Stimulated activated CD8-positive, alpha-beta memory T cell treated with anti-CD3 and anti-CD28 coated beads, Interleukin-12 subunit alpha, Interleukin-12 subunit beta, amount 100 ng/mL, for 24 hours (primary cell): Measurements from ENCODE around the gene ZDHHC17.

Source experiments
- DNase-seq: peaks from one replicate; pipeline ENCODE4 v3.0.0-alpha.2; 2020; ENCODE audit errors: extremely low read depth

The ZDHHC17 gene

DNA sequence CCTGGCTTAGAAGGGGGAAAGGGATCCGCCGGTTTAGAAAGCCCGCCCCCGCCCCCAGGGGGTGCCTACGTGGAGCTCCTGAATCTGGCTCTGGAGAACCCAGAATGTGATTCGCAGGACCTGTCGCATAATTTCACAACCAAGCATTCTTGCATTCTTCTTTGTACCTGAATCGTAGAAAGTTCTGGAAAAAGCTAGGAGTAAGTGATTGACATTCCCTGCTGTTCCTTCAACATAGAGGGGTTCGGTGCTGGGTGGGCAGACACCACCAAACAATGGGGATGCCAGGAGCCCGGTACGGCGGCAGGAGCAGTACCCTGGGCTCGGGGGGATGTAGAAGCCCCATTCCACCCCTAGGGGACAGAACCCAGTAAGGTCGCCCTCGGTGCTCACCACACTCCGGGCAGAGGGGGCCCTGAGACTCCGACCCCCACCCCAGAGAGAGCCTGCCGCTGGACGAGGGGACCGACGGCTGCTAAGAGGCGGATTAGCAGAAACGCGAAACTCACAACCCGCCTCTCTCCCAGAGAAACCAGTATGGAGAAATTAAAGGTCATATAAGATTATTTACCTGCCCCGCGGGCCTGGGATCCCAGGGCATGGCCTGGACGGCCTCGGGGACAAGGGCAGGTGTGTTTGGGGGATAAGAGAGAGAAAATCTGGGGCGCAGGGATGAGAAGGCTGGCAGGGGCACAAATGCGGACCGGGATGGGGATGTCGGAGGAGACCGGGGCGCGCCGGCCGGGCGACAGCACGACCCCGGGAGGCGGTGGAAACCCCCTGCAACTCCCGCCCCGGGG is 114.4 kb downstream of the ZDHHC17 start:
- DNase-seq, result no peak

DNA sequence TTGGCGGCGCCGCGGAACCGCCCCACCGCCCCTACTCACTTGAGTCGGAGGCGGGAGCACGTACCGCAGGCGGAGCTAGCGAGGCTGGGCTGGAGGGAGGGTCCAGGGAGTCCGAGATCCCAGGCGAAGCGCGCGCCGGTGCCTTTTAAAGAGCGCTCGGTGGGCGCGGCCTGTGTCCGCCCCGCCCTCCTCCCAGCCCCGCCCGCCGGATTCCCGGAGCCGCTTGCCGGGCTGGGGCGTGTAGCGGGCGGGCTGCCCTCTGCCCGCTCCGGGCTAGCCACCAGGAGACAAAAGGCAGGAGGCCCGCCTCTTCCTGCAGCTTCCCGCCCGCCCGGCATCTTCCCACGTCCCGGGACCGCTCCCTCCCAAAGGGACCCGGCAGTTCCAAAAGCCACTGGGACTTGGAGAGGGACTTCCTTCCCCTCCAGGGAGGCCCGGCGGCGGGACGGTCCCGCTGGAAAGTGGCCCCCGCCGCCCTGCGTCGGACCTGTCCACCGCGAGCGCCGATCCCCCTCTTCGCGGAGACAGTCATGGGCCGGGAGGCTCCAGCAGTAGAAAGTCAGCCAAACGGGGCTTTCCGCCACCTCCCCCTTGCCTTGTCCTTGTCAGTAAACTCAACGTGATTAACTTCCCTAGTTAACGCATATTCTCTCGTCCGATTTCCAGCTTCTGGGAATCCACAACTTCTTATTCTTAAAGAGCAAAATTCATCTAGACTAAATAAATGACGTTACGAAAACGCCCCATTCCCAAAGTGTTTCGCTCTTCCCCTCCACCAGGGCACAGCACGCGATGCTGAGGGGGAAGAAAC is 115.2 kb downstream of the ZDHHC17 start, which contains the start of gene CSRP2:
Gene CSRP2 (minus strand): TSS at position 121 of the 811 bp plus-strand sequence. CDS start 12,759 bp downstream, outside the sequence.
- DNase-seq, result peak; percentile 8

DNA sequence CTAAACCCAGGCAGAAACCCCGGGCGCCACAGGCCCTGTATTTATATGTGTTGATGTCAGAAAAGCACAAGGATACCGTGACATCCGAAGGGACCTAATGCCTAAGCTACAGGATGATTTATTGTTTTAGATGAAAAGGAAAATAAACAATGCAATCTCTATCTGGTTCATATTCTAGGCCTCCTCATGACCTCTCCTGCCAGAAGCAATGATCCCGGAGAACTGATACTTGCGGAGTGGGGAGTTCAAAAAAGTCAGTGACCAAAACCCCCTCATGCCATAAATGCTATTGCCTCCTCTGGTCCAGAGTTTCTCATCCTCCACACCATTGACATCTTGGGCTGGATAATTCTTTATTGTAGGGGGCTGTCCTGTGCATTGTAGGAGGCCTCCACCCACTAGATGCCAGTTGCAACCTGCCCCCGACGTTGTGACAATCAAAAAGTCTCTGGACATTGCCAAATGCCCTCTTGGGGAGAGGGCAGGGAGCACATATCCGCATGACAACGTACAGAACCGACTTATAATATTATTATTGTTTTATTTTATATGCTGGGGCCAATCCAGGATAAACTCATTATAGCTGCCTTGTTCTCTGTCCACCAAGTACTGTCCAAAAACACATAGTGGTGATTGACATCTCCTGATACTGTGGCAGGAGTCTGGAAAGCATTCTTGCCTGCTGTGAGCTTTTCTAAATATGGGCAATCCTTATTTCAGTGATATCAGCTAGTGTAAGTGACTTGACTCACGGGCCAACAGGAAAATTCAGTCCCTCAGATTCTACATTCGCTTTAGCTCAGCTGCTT is 116.0 kb downstream of the ZDHHC17 start:
- DNase-seq, result no peak

DNA sequence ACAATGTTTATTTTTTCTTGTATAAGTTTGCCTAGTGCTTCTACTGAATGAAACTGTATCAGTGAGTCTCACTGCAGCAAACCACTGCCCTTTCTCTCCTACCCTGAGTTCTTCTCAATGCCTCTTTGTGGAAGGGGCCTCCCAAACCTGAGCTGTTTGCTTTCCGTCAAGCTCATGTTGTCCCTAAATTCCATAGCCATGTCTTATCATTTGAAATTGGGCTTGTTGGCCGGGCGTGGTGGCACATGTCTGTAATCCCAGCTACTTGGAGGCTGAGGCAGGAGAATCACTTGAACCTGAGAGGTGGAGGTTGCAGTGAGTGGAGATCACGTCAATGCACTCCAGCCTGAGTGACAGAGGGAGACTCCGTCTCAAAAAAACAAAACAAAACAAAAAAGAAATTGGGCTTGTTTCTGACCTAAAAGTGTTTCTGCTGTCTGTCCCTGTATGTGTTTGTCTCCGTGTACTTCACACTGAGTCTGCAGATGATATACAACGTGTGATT is 116.7 kb downstream of the ZDHHC17 start:
- DNase-seq, result no peak

DNA sequence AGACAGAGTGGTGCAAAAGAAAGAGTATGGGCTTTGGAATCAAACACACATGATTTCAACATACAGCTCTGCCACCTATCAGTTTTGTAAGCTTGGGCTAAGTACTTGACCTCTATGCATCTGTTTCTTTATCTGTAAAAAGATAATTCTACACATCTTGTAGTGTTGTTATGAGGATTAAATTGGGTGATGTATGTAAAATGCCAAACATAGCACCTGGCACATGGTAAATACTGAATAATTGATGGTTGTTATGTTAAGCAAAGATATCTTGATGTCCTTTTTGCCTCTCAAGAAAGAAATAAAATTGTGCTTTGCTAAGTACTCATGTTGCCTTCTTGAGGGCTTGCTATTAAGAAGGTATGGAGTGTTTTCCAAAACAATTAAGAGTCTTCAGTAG is 117.2 kb downstream of the ZDHHC17 start:
- no peak for DNase-seq

DNA sequence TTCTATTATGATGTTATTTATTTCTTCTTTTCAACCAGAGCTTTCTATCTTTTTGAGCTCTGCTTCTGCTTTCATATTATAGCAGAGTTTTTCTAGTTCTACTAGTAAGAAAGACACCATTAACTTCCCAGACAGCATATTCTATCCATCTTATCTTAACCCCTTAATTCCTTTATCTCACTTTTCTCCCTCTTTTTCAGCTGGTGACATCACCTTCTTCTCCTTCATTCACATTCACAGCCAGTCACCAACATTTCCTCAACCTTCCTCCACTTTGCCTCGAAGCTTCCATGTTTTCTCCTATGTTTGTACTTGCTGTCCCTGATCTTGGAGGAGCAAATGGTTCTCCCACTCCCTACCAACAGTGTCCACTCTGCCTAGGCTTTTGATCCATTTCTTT is 118.5 kb downstream of the ZDHHC17 start:
- DNase-seq, result no peak

GRCh38 chr12:76883151-76883550 is 119.2 kb downstream of the ZDHHC17 start:
- DNase-seq, result no peak

GRCh38 chr12:76883811-76884210 is 119.9 kb downstream of the ZDHHC17 start:
- DNase-seq, result no peak

- DNase-seq, result no peak
These were observed 124.9 kb downstream of the ZDHHC17 start for GRCh38 chr12:76888775-76889174.

DNA sequence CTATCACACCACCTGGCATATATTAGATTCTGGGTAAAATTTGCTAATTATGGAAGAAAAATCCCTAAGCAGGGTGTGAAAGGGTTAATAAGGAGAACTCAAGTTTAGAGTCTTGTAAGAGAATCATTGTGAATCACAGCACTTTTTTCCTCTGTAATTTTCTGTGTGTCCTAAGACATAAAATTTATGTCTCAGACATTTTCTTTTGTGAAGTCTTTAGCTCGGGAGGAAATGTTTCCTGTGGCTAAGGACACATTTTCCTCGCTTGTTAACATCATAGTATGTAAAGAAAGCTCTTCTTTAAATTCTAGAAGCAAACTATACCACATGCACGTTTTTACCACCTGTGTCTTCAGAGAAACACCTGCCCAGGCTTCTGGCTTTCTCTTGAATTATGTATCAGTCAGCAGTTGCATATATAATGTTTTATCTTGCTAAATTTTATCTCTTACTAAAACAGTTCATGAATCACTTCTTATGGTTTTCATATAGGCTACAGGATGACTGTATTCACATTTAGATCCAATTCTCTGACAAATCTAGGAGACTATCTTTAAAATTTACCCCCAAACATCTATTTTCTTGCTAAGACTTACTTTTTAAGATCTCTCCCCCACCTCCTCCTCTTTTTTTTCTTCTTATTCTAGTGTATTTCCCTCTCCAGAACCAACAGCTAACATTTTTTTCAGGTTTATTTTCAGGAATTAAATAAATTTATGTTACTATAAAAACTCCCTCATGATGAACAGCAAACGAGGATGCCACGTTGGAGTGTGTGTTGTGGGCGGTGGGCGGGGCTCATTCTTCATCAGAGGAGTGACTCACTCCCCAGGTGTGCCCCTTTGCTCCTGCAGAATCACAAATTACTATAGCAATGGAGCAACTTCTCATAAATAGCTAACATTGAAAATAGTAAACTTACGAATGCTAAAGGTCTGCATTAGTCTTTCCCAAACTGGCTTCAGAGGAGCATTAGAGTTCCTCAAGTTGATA is 126.5 kb downstream of the ZDHHC17 start:
- DNase-seq, result peak; percentile 20

DNA sequence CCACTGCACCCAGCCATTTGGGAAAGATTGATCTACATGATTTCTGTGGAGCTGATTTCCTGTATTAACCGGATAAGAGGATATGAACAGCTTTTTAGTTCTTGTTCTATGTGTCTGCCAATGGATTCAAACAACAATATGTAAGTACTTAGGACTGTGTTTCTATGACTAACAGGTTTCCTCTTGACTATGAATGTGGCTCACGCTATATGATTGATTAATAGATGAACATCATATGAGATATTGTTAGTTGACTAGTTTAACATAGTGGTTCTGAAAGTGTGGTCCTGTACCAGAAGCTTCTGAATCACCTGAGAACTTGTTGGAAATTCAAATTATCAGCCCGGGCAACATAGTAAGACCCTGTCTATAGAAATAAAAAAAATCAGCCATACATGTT is 127.7 kb downstream of the ZDHHC17 start:
- no peak for DNase-seq

GRCh38 chr12:76895796-76896195 is 131.9 kb downstream of the ZDHHC17 start:
- no peak for DNase-seq

DNA sequence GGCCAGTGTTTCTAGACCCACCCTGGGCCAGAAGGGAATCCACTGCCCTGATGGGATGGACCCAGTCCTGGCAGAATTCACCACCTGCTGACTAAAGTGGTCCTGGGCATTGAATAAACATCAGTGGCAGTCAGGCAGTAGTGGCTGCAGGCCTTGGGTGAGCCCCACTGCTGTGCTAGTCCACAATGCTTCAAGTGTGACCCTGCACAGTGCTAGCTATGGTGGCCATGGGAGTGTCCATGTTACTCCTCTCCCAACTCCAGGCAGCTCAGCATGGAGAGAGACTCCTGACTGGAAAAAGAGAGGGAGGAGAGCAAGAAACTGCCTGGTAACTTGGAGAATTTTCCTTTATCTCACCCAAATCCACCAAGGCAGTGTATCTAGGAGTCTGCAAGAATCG is 132.4 kb downstream of the ZDHHC17 start:
- no peak for DNase-seq

DNA sequence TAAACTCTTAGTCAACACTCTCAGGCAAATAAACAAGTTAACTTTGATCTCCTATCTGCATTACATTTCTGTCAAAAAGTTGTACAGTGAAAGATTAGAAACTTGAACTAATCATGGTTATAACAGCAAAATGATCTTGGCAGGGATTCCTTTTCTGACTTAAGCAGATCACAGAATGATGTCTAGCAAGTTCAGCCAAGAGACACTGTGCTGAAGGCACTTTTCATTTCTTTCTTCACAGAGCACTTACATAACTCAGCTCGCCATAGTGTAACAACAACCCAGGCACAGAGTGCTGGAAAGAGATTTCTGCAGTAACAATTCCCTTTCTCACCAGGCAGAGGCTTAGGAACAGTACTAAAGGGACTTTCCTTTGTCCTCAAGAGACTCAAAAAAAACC is 134.5 kb downstream of the ZDHHC17 start:
- DNase-seq, result no peak

DNA sequence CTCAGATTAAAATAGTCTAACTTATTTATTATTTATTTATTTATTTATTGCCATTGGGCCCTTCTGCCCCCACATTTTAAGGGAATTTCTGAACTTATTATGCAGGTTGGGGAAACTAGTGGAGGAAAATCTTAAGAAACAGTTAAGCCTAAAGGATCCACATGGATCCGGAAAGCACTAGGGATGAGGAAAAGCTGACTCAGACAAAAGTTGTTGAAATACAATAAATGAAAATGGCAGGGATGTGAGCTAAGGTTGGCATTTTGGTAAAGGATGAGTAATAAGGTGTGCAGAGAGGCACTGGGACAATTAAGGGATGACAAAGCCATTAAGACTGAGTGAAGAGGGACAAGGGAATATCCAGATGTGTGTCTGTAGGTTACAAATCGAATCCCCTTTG is 135.6 kb downstream of the ZDHHC17 start:
- DNase-seq, result no peak

DNA sequence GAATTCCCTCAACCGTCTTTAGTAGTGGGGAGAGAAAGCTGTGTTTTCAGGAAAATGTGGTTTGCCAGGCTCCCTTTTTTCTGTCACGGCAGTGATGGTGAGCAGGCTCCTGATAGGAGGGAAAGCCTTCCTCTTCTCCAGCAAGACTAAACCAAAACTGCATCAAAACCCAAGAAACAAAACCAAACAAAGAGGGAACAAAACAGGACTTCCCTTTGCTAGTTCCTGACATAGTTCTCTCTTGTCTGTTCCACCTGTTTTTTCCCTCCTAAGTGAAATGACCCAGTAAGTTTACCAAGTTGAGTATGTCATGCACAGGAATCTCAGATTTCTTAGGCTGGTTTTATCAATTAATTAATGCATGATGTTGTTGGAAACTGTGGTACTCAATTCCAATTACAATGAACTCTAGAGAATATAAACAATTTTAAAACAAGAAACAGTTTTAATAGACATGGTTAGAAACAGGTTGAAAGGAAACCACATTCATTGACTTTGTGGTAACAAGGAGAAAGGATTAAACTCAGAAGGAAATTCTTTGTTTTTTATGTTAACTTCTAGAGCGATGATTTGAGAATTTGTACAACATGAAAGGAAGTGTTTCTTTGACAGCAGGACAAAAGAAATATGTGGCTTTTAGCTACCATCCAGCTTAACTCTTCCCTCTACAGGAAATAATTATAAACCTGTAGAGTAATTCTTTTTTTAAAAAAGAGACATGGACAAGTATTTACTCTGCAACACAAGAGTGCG is 137.9 kb downstream of the ZDHHC17 start:
- DNase-seq, result no peak
